Central memory CD8-positive, alpha-beta T cell (primary cell): ENCODE data around the gene ZBTB1.
"Not testable (repeated sequence)": the region's sequence is repeated elsewhere in the genome, so short reads cannot be mapped to it uniquely, and the experiment has no call there.

Source experiments
- ATAC-seq: fragments of 150-1000 bp; cut with Tn5 transposase; replicated peaks from 2 replicates; pipeline ENCODE4 v1.10.0; 2022; ENCODE audit warnings: mild to moderate bottlenecking, moderate FRiP score, moderate number of reproducible peaks; ENCODE audit not compliant: poor library complexity, severe bottlenecking; ENCODE audit errors: extremely low read depth
- DNase-seq, 2 donors: peaks; one replicate each; pipeline ENCODE4 v3.0.0; 2021; ENCODE audit warnings: low spot score in 2 of 2
- H3K27ac Mint-ChIP-seq: one replicate; pipeline ENCODE4 v1.8.0; 2022; ENCODE audit warnings: low read depth, mild to moderate bottlenecking, moderate library complexity, mixed read lengths
- H3K27me3 Mint-ChIP-seq: one replicate; pipeline ENCODE4 v1.8.0; 2022; ENCODE audit warnings: mixed read lengths
- H3K36me3 Mint-ChIP-seq: one replicate; pipeline ENCODE4 v1.8.0; 2022; ENCODE audit warnings: mild to moderate bottlenecking, moderate library complexity, mixed read lengths; ENCODE audit not compliant: insufficient read depth
- H3K4me1 Mint-ChIP-seq: one replicate; pipeline ENCODE4 v1.8.0; 2022; ENCODE audit warnings: mixed read lengths
- H3K4me3 Mint-ChIP-seq: one replicate; pipeline ENCODE4 v1.8.0; 2022; ENCODE audit warnings: mild to moderate bottlenecking, moderate library complexity, mixed read lengths
- H3K9me3 Mint-ChIP-seq: one replicate; pipeline ENCODE4 v1.8.0; 2022; ENCODE audit warnings: mixed read lengths

ZBTB1 gene

GRCh38 chr14:64542836-64543201, 38.2 kb downstream of the ZBTB1 start:
- Mint-ChIP-seq H3K27ac (no peak overlapping the region), H3K4me3 (peak overlapping the region; percentile 95), H3K36me3 (peaks cover 11% of the 10 kb centered on the region), H3K27me3 (no peaks in the 10 kb centered on the region), H3K4me1 (peaks cover 35% of the 10 kb centered on the region), H3K9me3 (no peaks in the 10 kb centered on the region)
- DNase-seq: no peak
- ATAC-seq: no peak

GRCh38 chr14:64544607-64545312, 40.2 kb downstream of the ZBTB1 start:
- Mint-ChIP-seq H3K4me3 (no peak overlapping the region), H3K27ac (no peak overlapping the region), H3K4me1 (peaks cover 34% of the 10 kb centered on the region), H3K36me3 (peaks cover 9% of the 10 kb centered on the region), H3K27me3 (no peaks in the 10 kb centered on the region), H3K9me3 (no peaks in the 10 kb centered on the region)
- DNase-seq (no peak), ATAC-seq (no peak)

GRCh38 chr14:64549016-64549415, 44.4 kb downstream of the ZBTB1 start:
- H3K27me3 Mint-ChIP-seq: peaks cover 18% of the 10 kb centered on the region
- H3K4me1 Mint-ChIP-seq: peaks cover 14% of the 10 kb centered on the region
- H3K9me3 Mint-ChIP-seq: no peaks in the 10 kb centered on the region
- ATAC-seq (no peak), DNase-seq (no peak)
- H3K36me3 Mint-ChIP-seq: peaks cover 2% of the 10 kb centered on the region
- H3K4me3 Mint-ChIP-seq: peak overlapping the region; percentile 38
- no peak overlapping the region for H3K27ac Mint-ChIP-seq

GRCh38 chr14:64549791-64550620, 45.4 kb downstream of the ZBTB1 start, which contains the start of gene PPP1R36:
Gene PPP1R36, plus strand, starts transcription at chr14:64549961. Its CDS starts 37 bp downstream, at chr14:64549998.
- peaks cover 2% of the 10 kb centered on the region for H3K36me3 Mint-ChIP-seq
- H3K27ac Mint-ChIP-seq: no peak within 1 kb of the TSS
- H3K4me1 Mint-ChIP-seq: peaks cover 14% of the 10 kb centered on the region
- peaks cover 18% of the 10 kb centered on the region for H3K27me3 Mint-ChIP-seq
- no peak for DNase-seq
- H3K4me3 Mint-ChIP-seq: peak within 1 kb of the TSS; percentile 38
- H3K9me3 Mint-ChIP-seq: no peaks in the 10 kb centered on the region
- ATAC-seq: peak; percentile 89

- Mint-ChIP-seq H3K4me3 (peak overlapping the region; percentile 38), H3K36me3 (peaks cover 2% of the 10 kb centered on the region), H3K27ac (no peak overlapping the region), H3K27me3 (peaks cover 18% of the 10 kb centered on the region), H3K9me3 (no peaks in the 10 kb centered on the region), H3K4me1 (peaks cover 14% of the 10 kb centered on the region)
- DNase-seq (no peak), ATAC-seq (no peak)
Observed at GRCh38 chr14:64550621-64551333, 46.2 kb downstream of the ZBTB1 start.

- Mint-ChIP-seq H3K9me3 (no peaks in the 10 kb centered on the region), H3K4me3 (no peak overlapping the region), H3K36me3 (peaks cover 2% of the 10 kb centered on the region), H3K27ac (no peak overlapping the region), H3K4me1 (peaks cover 7% of the 10 kb centered on the region), H3K27me3 (peaks cover 18% of the 10 kb centered on the region)
- DNase-seq (no peak), ATAC-seq (no peak)
Observed at GRCh38 chr14:64554556-64554955, 50.0 kb downstream of the ZBTB1 start.

GRCh38 chr14:64556526-64556925, 52.0 kb downstream of the ZBTB1 start:
- Mint-ChIP-seq H3K4me1 (no peaks in the 10 kb centered on the region), H3K27ac (no peak overlapping the region), H3K9me3 (no peaks in the 10 kb centered on the region), H3K27me3 (peaks cover 9% of the 10 kb centered on the region), H3K36me3 (no peaks in the 10 kb centered on the region), H3K4me3 (no peak overlapping the region)
- no peak for DNase-seq
- ATAC-seq: no peak

GRCh38 chr14:64558216-64558615, 53.6 kb downstream of the ZBTB1 start:
- H3K4me1 Mint-ChIP-seq, H3K36me3 Mint-ChIP-seq: not testable (repeated sequence)

GRCh38 chr14:64561631-64562030, 57.1 kb downstream of the ZBTB1 start:
- Mint-ChIP-seq H3K4me1 (no peaks in the 10 kb centered on the region), H3K36me3 (no peaks in the 10 kb centered on the region), H3K27ac (no peak overlapping the region), H3K27me3 (no peaks in the 10 kb centered on the region), H3K4me3 (no peak overlapping the region), H3K9me3 (no peaks in the 10 kb centered on the region)
- no peak for DNase-seq
- ATAC-seq: no peak

More at GRCh38 chr14:64558216-64558615, 53.6 kb downstream of the ZBTB1 start:
- not testable (repeated sequence) for H3K27ac Mint-ChIP-seq, H3K27me3 Mint-ChIP-seq, H3K4me3 Mint-ChIP-seq, DNase-seq, ATAC-seq, H3K9me3 Mint-ChIP-seq

- ATAC-seq (no peak), DNase-seq (no peak)
- no peaks in the 10 kb centered on the region for H3K4me1 Mint-ChIP-seq
- no peaks in the 10 kb centered on the region for H3K27me3 Mint-ChIP-seq
- no peaks in the 10 kb centered on the region for H3K9me3 Mint-ChIP-seq
- H3K4me3 Mint-ChIP-seq: no peak overlapping the region
- H3K27ac Mint-ChIP-seq: no peak overlapping the region
- H3K36me3 Mint-ChIP-seq: no peaks in the 10 kb centered on the region
Observed at GRCh38 chr14:64562436-64562835, 57.9 kb downstream of the ZBTB1 start.

GRCh38 chr14:64563696-64564095, 59.1 kb downstream of the ZBTB1 start:
- Mint-ChIP-seq H3K36me3 (no peaks in the 10 kb centered on the region), H3K4me1 (no peaks in the 10 kb centered on the region), H3K27me3 (no peaks in the 10 kb centered on the region), H3K4me3 (no peak overlapping the region), H3K9me3 (no peaks in the 10 kb centered on the region), H3K27ac (no peak overlapping the region)
- ATAC-seq: no peak
- DNase-seq: no peak

- no peaks in the 10 kb centered on the region for H3K27me3 Mint-ChIP-seq
- no peak overlapping the region for H3K27ac Mint-ChIP-seq
- no peak overlapping the region for H3K4me3 Mint-ChIP-seq
- H3K4me1 Mint-ChIP-seq: no peaks in the 10 kb centered on the region
- H3K36me3 Mint-ChIP-seq: no peaks in the 10 kb centered on the region
- ATAC-seq (no peak), DNase-seq (no peak)
- no peaks in the 10 kb centered on the region for H3K9me3 Mint-ChIP-seq
Observed at GRCh38 chr14:64566651-64567122, 62.1 kb downstream of the ZBTB1 start.
